Panc1 (cell line): ENCODE data around the gene CALM3. TPM values are rescaled to one million over a fixed set of nuclear protein-coding genes. Genes with fewer than 3 reads are reported as not detected.

Experiments used
- ATAC-seq: fragments of 200-7000 bp; cut with Tn5 transposase; 2 replicates; pipeline ENCODE4 v1.9.1; 2020; ENCODE audit warnings: mild to moderate bottlenecking, moderate library complexity
- BruUV-seq: library from RNA; stranded (reverse); fragments of 400-500 nt; replicated peaks from 2 replicates; lab custom pipeline; 2021; lab: Mats Ljungman, UMichigan
- CTCF ChIA-PET: fragments of 300-600 bp; sonication (Branson Sonifier 250); formaldehyde crosslinking; loops from one replicate; lab custom pipeline; 2022; ENCODE audit warnings: antibody characterized with exemption; lab: Charles Lee
- POLR2A ChIA-PET: fragments of 300-600 bp; sonication (Branson Sonifier 250); formaldehyde crosslinking; loops from one replicate; lab custom pipeline; 2022; ENCODE audit warnings: antibody characterized with exemption; lab: Charles Lee
- DNase-seq: peaks from one replicate; pipeline ENCODE4 v3.0.0-alpha.2; 2010; ENCODE audit warnings: low read depth, low spot score
- H3K27ac ChIP-seq: 2 replicates; pipeline ENCODE4 v1.5.1; 2011; ENCODE audit warnings: mild to moderate bottlenecking, low read length, inconsistent platforms
- H3K27me3 ChIP-seq: fragments of 200-500 bp; sonication (Bioruptor generic); 2 replicates; pipeline ENCODE4 v1.6.0; 2014; ENCODE audit warnings: low read length, inconsistent platforms; ENCODE audit not compliant: control insufficient read depth, insufficient read depth
- H3K36me3 ChIP-seq: fragments of 200-500 bp; sonication (Bioruptor generic); 2 replicates; pipeline ENCODE4 v1.5.1; 2014; ENCODE audit warnings: inconsistent platforms, mild to moderate bottlenecking, low read length, moderate library complexity; ENCODE audit not compliant: control insufficient read depth, insufficient read depth
- H3K4me1 ChIP-seq: 2 replicates; pipeline ENCODE4 v1.5.1; 2011; ENCODE audit warnings: inconsistent platforms, mild to moderate bottlenecking, low read length, moderate library complexity; ENCODE audit not compliant: control insufficient read depth, insufficient read depth
- H3K4me3 ChIP-seq, 2 experiments: 2 replicates each; pipeline ENCODE4 v1.5.1; 2011 to 2012; ENCODE audit warnings: low read depth in 2 of 2, low read length in 2 of 2, mild to moderate bottlenecking in 2 of 2, inconsistent platforms in 1 of 2, moderate library complexity in 1 of 2
- H3K9me3 ChIP-seq: fragments of 200-500 bp; sonication (Bioruptor generic); 2 replicates; pipeline ENCODE4 v1.5.1; 2014; ENCODE audit warnings: low read depth, mild to moderate bottlenecking, inconsistent platforms, low read length, moderate library complexity; ENCODE audit not compliant: control insufficient read depth, insufficient read depth
- POLR2AphosphoS5 ChIP-seq: IDR thresholded peaks from 2 replicates; pipeline ENCODE4 v1.6.1; 2012; ENCODE audit warnings: mild to moderate bottlenecking, low read depth, low read length, moderate library complexity
- SIN3A ChIP-seq: IDR thresholded peaks from 2 replicates; pipeline ENCODE4 v1.6.1; 2012; ENCODE audit warnings: low read depth, mild to moderate bottlenecking, low read length, moderate library complexity, borderline replicate concordance; ENCODE audit not compliant: insufficient read depth
- in situ Hi-C: cut with HindIII; loops from 2 replicates; pipeline ENCODE4 v1.10.0; 2016; ENCODE audit warnings: low sequenced_read_pairs, low pct_unique_long_range_greater_than_20kb
- intact Hi-C: fragments of 100-400 bp; cut with micrococcal nuclease; formaldehyde crosslinking; loops from one replicate; pipeline ENCODE4 v1.10.0; 2022; ENCODE audit not compliant: unreplicated experiment
- total RNA-seq: library from RNA; stranded (reverse); gene quantifications from one replicate; pipeline ENCODE4 v1.2.1, GENCODE V29; 2021; ENCODE audit not compliant: unreplicated experiment
- TF ChIP-seq, protein P1 (sequence below), 2 experiments: IDR thresholded peaks; 2 replicates each; pipeline ENCODE4 v1.6.1; 2011 to 2012; ENCODE audit warnings: low read depth in 2 of 2, control low read depth in 1 of 2, low read length in 1 of 2, mild to moderate bottlenecking in 1 of 2, moderate library complexity in 1 of 2; ENCODE audit not compliant: insufficient read depth in 1 of 2

The CALM3 gene
- total RNA-seq, 1 experiment from 2014 or later = 212 TPM

DNA sequence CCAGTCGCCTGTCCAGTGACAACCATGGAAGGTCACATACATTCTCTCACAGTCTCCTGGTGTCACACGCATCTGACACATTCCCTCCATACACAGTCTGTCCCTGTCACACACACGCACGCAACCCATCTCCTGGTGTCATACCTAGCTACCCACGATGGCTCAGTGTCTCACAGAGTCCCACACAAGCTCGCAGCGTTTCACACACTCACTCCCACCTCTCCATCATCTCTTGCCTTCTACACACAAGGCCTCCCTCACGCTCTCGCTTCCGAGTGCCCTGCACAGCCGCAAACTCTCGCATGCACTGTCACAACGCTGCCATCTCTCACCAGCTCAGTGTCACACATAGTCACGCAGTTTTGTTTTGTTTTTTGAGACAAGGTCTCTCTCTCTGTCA lies 36.1 kb downstream of the CALM3 start:
- ATAC-seq = no peak
- H3K4me1 ChIP-seq = no peaks in the 10 kb centered on the region; the same call in 1 of the 2 replicates
- H3K9me3 ChIP-seq = no peaks in the 10 kb centered on the region
- no peak overlapping the region for H3K27ac ChIP-seq
- in situ Hi-C loops (no loop called here), intact Hi-C loops (no loop called here)
- no peak for TF ChIP-seq POLR2AphosphoS5
- no peak for TF ChIP-seq SIN3A
- TF ChIP-seq, protein P1, sequence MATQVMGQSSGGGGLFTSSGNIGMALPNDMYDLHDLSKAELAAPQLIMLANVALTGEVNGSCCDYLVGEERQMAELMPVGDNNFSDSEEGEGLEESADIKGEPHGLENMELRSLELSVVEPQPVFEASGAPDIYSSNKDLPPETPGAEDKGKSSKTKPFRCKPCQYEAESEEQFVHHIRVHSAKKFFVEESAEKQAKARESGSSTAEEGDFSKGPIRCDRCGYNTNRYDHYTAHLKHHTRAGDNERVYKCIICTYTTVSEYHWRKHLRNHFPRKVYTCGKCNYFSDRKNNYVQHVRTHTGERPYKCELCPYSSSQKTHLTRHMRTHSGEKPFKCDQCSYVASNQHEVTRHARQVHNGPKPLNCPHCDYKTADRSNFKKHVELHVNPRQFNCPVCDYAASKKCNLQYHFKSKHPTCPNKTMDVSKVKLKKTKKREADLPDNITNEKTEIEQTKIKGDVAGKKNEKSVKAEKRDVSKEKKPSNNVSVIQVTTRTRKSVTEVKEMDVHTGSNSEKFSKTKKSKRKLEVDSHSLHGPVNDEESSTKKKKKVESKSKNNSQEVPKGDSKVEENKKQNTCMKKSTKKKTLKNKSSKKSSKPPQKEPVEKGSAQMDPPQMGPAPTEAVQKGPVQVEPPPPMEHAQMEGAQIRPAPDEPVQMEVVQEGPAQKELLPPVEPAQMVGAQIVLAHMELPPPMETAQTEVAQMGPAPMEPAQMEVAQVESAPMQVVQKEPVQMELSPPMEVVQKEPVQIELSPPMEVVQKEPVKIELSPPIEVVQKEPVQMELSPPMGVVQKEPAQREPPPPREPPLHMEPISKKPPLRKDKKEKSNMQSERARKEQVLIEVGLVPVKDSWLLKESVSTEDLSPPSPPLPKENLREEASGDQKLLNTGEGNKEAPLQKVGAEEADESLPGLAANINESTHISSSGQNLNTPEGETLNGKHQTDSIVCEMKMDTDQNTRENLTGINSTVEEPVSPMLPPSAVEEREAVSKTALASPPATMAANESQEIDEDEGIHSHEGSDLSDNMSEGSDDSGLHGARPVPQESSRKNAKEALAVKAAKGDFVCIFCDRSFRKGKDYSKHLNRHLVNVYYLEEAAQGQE (IDR thresholded peaks at IDR 0.05; ENCODE audit: insufficient read depth in 1 of 2, low read depth in 2 of 2, low read length in 1 of 2) = no peak
- CTCF ChIA-PET = interaction anchor here (1.0 kb wide), 1 partner anchor 77 kb away, joined by 3 read pairs; no protein-coding TSS in a partner anchor
- H3K4me3 ChIP-seq = no peak overlapping the region
- no peak for DNase-seq
- POLR2A ChIA-PET = no interaction called here
- H3K27me3 ChIP-seq = no peaks in the 10 kb centered on the region
- no TSS peak for BruUV-seq
- no peaks in the 10 kb centered on the region for H3K36me3 ChIP-seq

DNA sequence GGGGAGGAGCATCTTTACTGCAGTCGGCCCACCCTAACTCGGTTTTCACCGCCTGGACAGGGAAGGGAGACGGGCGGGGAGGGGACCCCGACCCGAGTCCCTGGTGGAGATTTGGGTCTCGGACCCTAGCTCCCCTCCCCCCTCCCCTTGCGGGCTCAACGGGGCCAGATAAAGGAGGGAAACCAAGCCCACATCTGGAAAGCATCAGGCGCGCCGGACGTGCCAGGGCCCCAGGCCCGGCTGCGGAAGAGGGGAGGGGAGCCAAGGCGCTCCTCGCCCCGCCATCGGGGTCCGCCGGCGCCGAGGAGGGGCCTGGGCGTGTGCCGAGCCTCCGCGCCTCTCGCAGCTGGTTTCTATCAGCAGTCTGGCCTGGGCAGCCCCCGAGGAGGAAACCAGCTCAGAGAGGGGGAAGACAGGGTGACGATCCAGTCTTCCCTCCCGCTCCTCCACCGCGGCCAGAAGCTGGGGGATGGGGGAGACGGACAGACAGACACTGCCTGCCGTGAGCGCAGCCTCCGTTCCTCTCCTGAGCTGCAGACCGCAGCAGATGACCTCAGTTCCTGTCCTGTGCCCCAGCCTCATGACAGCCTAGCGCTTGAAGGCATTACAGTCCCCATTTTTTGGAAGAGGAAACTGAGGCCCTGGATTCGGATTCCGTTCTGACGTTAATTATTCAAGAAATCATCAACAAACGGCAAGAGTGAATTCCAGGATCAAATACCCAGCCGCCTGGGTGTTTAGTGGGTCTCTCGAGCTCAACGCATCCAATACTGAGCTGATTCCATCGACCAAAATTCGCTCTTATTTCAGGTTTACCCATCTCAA lies 38.4 kb downstream of the CALM3 start:
- Histone ChIP-seq H3K4me3 (peak overlapping the region; percentile 50 to 60), H3K36me3 (no peaks in the 10 kb centered on the region), H3K9me3 (no peaks in the 10 kb centered on the region), H3K27me3 (no peaks in the 10 kb centered on the region), H3K4me1 (no peaks in the 10 kb centered on the region; the same call in 1 of the 2 replicates), H3K27ac (no peak overlapping the region)
- POLR2A ChIA-PET = no interaction called here
- BruUV-seq = no TSS peak
- intact Hi-C loops = no loop called here
- CTCF ChIA-PET = interaction anchor here (0.6 kb wide), 1 partner anchor 9 kb away, joined by 3 read pairs; no protein-coding TSS in a partner anchor
- in situ Hi-C loops = no loop called here
- no peak for TF ChIP-seq SIN3A
- TF ChIP-seq, protein P1 (IDR thresholded peaks at IDR 0.05; ENCODE audit: insufficient read depth in 1 of 2, low read depth in 2 of 2, low read length in 1 of 2) = no peak
- no peak for ATAC-seq
- no peak for DNase-seq
